GM19395 (cell line): Measurements from ENCODE around the gene RSPRY1.

Experiments
- ATAC-seq: cut with Tn5 transposase; IDR thresholded peaks from one replicate; pipeline ENCODE4 v1.9.1; 2021; ENCODE audit warnings: mild to moderate bottlenecking, moderate library complexity; ENCODE audit not compliant: unreplicated experiment

RSPRY1 gene

GRCh38 chr16:57152096-57153093, 33.7 kb upstream of the RSPRY1 start:
- no peak for ATAC-seq

GRCh38 chr16:57153841-57154240, 32.3 kb upstream of the RSPRY1 start:
- no peak for ATAC-seq

GRCh38 chr16:57155702-57156350, 30.3 kb upstream of the RSPRY1 start:
- no peak for ATAC-seq

- ATAC-seq, result no peak
Measured at GRCh38 chr16:57156351-57156703, 29.8 kb upstream of the RSPRY1 start.

- ATAC-seq, result no peak
Measured at GRCh38 chr16:57157533-57157932, 28.6 kb upstream of the RSPRY1 start.

- no peak for ATAC-seq
Measured at GRCh38 chr16:57159447-57159846, 26.7 kb upstream of the RSPRY1 start.

- no peak for ATAC-seq
Measured at GRCh38 chr16:57163842-57164241, 22.3 kb upstream of the RSPRY1 start.

GRCh38 chr16:57165483-57165882, 20.6 kb upstream of the RSPRY1 start:
- ATAC-seq, result no peak

- ATAC-seq, result no peak
Measured at GRCh38 chr16:57165938-57166337, 20.2 kb upstream of the RSPRY1 start.

- no peak for ATAC-seq
Measured at GRCh38 chr16:57166451-57166850, 19.7 kb upstream of the RSPRY1 start.

- ATAC-seq, result no peak
Measured at GRCh38 chr16:57166951-57167350, 19.2 kb upstream of the RSPRY1 start.

GRCh38 chr16:57167538-57167937, 18.6 kb upstream of the RSPRY1 start:
- no peak for ATAC-seq

GRCh38 chr16:57167953-57168352, 18.2 kb upstream of the RSPRY1 start:
- no peak for ATAC-seq

GRCh38 chr16:57169327-57169726, 16.8 kb upstream of the RSPRY1 start:
- no peak for ATAC-seq

- no peak for ATAC-seq
Measured at GRCh38 chr16:57172721-57173290, 13.3 kb upstream of the RSPRY1 start.

GRCh38 chr16:57175896-57176295, 10.2 kb upstream of the RSPRY1 start:
- ATAC-seq, result no peak

- no peak for ATAC-seq
Measured at GRCh38 chr16:57178196-57178595, 7.9 kb upstream of the RSPRY1 start.

- no peak for ATAC-seq
Measured at GRCh38 chr16:57178793-57179212, 7.3 kb upstream of the RSPRY1 start.

GRCh38 chr16:57179215-57179828, 6.8 kb upstream of the RSPRY1 start:
- no peak for ATAC-seq

GRCh38 chr16:57184113-57184512, 2.0 kb upstream of the RSPRY1 start:
- no peak for ATAC-seq

- ATAC-seq, result no peak
Measured at GRCh38 chr16:57184887-57185445, 1.2 kb upstream of the RSPRY1 start.
